MM.1S (cell line): ENCODE measurements around the gene DAZAP1.

Experiments
- CTCF ChIP-seq: fragments of 300-600 bp; sonication (generic); IDR thresholded peaks from 2 replicates; pipeline ENCODE4 v1.5.1; 2016; ENCODE audit warnings: antibody characterized with exemption, low read length, mixed read lengths
- EZH2 ChIP-seq: fragments of 300-600 bp; sonication (generic); optimal IDR thresholded peaks from 2 replicates; pipeline ENCODE3; 2017; ENCODE audit warnings: low read depth, mild to moderate bottlenecking, antibody characterized with exemption, low read length, mixed read lengths
- EZH2phosphoT487 ChIP-seq: fragments of 300-600 bp; sonication (generic); IDR thresholded peaks from 2 replicates; pipeline ENCODE4 v1.6.1; 2018; ENCODE audit warnings: antibody characterized with exemption, low read length

DNA sequence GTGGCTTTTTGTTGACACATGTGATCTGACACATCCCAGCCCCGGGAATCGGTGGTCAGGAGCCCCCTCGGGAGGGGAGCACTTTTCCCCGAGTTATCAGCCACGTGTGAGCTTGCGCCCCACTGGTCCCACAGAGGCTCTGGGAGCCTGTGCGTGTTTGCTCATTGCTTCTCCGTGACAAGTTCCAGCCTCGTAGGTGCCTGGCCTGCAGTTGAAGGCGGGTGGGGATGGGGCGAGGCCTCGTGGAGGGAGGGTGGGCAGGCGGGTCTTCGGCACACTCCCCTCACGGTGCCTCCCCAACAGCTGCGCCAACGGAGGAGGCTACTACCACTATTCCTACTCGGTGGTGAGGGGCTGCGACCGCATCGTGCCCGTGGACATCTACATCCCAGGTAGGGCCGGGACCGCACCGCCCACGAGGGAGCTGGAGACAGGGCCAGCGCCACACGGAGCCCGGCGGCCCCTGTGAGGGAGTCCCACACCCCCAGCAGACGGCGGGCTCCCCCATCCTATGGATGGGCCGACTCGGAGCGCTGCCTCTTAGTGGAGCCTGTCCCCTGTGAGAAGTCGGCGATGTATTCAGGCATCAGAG, 14.4 kb upstream of the DAZAP1 start:
- no peak for TF ChIP-seq CTCF
- no peak for TF ChIP-seq EZH2phosphoT487
- TF ChIP-seq EZH2 = no peak
